ENCODE measurements around the gene GUCA2A. TPM values are rescaled to one million over a fixed set of nuclear protein-coding genes. Genes with fewer than 3 reads are reported as not detected.

GUCA2A gene
- total and polyA plus RNA-seq, 2 of the 13 experiments (the other 11 are each of a cell fraction or from before 2014, with no cell fraction given): not detected

DNA sequence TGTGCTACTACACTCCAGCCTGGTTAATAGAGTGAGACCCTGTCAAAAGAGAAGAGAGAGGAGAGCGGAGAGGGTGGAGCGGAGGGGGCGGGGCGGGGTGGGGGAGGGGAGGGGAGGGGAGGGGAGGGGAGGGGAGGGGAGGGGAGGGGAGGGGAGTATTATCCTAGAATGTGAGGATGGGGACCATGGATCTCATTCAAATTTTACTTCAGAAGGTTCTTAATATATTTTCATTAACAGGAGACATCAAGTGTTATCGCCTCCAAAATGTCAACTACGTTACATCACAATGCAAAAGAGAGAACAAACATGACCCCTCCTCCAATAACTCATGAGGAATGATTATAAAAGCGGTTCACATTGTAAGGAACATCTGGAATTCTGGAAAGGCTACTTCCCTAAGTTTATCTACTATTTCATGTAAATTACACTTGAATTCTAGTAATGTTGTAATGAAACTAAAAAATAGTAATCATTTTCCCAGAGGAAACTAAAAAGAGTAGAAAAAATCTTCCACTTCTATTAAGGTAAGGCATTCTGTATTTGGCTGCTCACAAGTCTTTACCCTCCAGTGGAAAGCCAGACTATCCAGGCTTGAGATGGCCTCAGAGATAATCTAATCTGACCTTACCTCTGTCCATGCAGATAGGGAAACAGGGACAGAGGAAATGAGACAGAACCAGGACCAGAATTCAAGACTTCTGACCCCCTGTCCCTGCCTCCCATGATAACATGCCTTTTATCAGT is 18.8 kb upstream of the GUCA2A start:
- CTCF ChIA-PET (ENCODE audit: low intra/inter-chr PET ratio, low total read pairs): no interaction called here
- Histone ChIP-seq H3K27me3 (ENCODE audit: control insufficient read depth in 1 of 2, insufficient read depth in 2 of 2, low read length in 2 of 2) (no peaks in the 10 kb centered on the region), H3K4me1 (ENCODE audit: insufficient read depth, low read length) (no peaks in the 10 kb centered on the region), H3K4me3 (replicated peaks in 1 of 3; ENCODE audit: insufficient read depth in 1 of 3, low read depth in 2 of 3, low read length in 3 of 3) (no peak overlapping the region), H3K79me2 (ENCODE audit: insufficient read depth, low read length) (no peaks in the 10 kb centered on the region), H4K20me1 (ENCODE audit: insufficient read depth, low read length) (no peaks in the 10 kb centered on the region), H3K9me3 (ENCODE audit: low read length) (no peaks in the 10 kb centered on the region), H3K9ac (ENCODE audit: insufficient read depth, low read depth, low read length) (no peak overlapping the region), H2AFZ (ENCODE audit: low read length) (no peak overlapping the region), H3K4me2 (ENCODE audit: low read depth, low read length) (no peak overlapping the region), H3K36me3 (replicated peaks in 1 of 2; ENCODE audit: control insufficient read depth in 1 of 2, insufficient read depth in 2 of 2, low read length in 2 of 2) (peaks cover 11 to 71% of the 10 kb centered on the region in 2 experiments), H3K27ac (ENCODE audit: extremely low read length, insufficient read depth, low read length) (no peak overlapping the region)
- FAIRE-seq (no peak), ATAC-seq (no peak), DNase-seq (ENCODE audit: low spot score) (no peak)
- in situ Hi-C loops (cut with HindIII; ENCODE audit: extremely low pct_ligation_motif_present, low pct_unique_long_range_greater_than_20kb): no loop called here
- no TSS peak for BruUV-seq (replicated peaks)
- TF ChIP-seq RFXAP (CRISPR knock-in tag; IDR thresholded peaks at IDR 0.05; ENCODE audit: borderline replicate concordance) (no peak), HNRNPK (IDR thresholded peaks at IDR 0.05; ENCODE audit: low read depth, low read length, poor library complexity, severe bottlenecking) (peak; percentile 89)
- WGBS (ENCODE audit: low lambda C conversion rate): 88% methylated on average over 7 of the region's 7 CpGs
- POLR2A ChIA-PET: no interaction called here
- intact Hi-C loops (cut with micrococcal nuclease; ENCODE audit: unreplicated experiment): no loop called here

DNA sequence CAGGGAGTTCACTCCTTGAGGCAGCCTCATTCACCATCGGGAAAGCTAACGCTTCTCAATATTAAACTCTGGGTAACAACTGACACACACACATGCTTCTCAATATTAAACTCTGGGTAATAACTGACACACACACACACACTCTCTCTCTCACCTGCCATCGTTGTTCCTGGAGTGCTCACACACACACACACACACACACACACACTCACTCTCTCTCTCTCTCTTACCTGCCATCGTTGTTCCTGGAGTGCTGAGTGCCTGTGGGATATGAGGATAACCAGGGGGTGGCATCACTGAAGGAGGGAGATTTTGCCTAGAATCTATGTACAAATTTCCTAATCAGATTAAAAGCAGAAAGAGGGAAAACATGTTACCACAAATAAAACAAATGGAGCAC is 17.1 kb upstream of the GUCA2A start:
- DNase-seq (ENCODE audit: low spot score) (no peak), FAIRE-seq (no peak), ATAC-seq (no peak)
- 98% methylated on average over 4 of the region's 4 CpGs for WGBS (ENCODE audit: low lambda C conversion rate)
- no peak overlapping the region for H2AFZ ChIP-seq (ENCODE audit: low read length)
- no peaks in the 10 kb centered on the region for H3K27me3 ChIP-seq (ENCODE audit: control insufficient read depth in 1 of 2, insufficient read depth in 2 of 2, low read length in 2 of 2)
- H3K27ac ChIP-seq (ENCODE audit: extremely low read length, insufficient read depth, low read length): no peak overlapping the region
- POLR2A ChIA-PET: no interaction called here
- intact Hi-C loops (cut with micrococcal nuclease; ENCODE audit: unreplicated experiment): no loop called here
- no peak overlapping the region for H3K9ac ChIP-seq (ENCODE audit: insufficient read depth, low read depth, low read length)
- H3K4me2 ChIP-seq (ENCODE audit: low read depth, low read length): no peak overlapping the region
- no TSS peak for BruUV-seq (replicated peaks)
- CTCF ChIA-PET (ENCODE audit: low intra/inter-chr PET ratio, low total read pairs): no interaction called here
- no peak overlapping the region for H3K4me3 ChIP-seq (replicated peaks in 1 of 3; ENCODE audit: insufficient read depth in 1 of 3, low read depth in 2 of 3, low read length in 3 of 3)
- no peaks in the 10 kb centered on the region for H3K4me1 ChIP-seq (ENCODE audit: insufficient read depth, low read length)
- peaks cover 10 to 57% of the 10 kb centered on the region in 2 experiments; a peak in 4 of 5 replicates for H3K36me3 ChIP-seq (replicated peaks in 1 of 2; ENCODE audit: control insufficient read depth in 1 of 2, insufficient read depth in 2 of 2, low read length in 2 of 2)
- H4K20me1 ChIP-seq (ENCODE audit: insufficient read depth, low read length): no peaks in the 10 kb centered on the region
- H3K9me3 ChIP-seq (ENCODE audit: low read length): no peaks in the 10 kb centered on the region
- in situ Hi-C loops (cut with HindIII; ENCODE audit: extremely low pct_ligation_motif_present, low pct_unique_long_range_greater_than_20kb): no loop called here
- H3K79me2 ChIP-seq (ENCODE audit: insufficient read depth, low read length): no peaks in the 10 kb centered on the region
- no peak for TF ChIP-seq RXRA (CRISPR knock-in tag; IDR thresholded peaks at IDR 0.05)
- TF ChIP-seq BRD4 (CRISPR knock-in tag; IDR thresholded peaks at IDR 0.05): no peak
- no peak for TF ChIP-seq KAT7 (CRISPR knock-in tag; IDR thresholded peaks at IDR 0.05; ENCODE audit: borderline replicate concordance)
- no peak for TF ChIP-seq NFKBIZ (CRISPR knock-in tag; IDR thresholded peaks at IDR 0.05)
- TF ChIP-seq, protein P1, sequence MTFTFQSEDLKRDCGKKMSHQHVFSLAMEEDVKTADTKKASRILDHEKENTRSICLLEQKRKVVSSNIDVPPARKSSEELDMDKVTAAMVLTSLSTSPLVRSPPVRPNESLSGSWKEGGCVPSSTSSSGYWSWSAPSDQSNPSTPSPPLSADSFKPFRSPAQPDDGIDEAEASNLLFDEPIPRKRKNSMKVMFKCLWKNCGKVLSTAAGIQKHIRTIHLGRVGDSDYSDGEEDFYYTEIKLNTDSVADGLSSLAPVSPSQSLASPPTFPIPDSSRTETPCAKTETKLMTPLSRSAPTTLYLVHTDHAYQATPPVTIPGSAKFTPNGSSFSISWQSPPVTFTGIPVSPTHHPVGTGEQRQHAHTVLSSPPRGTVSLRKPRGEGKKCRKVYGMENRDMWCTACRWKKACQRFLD (CRISPR knock-in tag; IDR thresholded peaks at IDR 0.05; ENCODE audit: borderline replicate concordance): no peak
- no peak for TF ChIP-seq NPAS2 (CRISPR knock-in tag; IDR thresholded peaks at IDR 0.05; ENCODE audit: borderline replicate concordance)
- TF ChIP-seq HOXA7 (CRISPR knock-in tag; IDR thresholded peaks at IDR 0.05): no peak
- TF ChIP-seq, protein P2, sequence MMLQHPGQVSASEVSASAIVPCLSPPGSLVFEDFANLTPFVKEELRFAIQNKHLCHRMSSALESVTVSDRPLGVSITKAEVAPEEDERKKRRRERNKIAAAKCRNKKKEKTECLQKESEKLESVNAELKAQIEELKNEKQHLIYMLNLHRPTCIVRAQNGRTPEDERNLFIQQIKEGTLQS (CRISPR knock-in tag; IDR thresholded peaks at IDR 0.05): no peak
- TF ChIP-seq ZBTB42 (CRISPR knock-in tag; IDR thresholded peaks at IDR 0.05): no peak
- TF ChIP-seq ZNF431 (CRISPR knock-in tag; IDR thresholded peaks at IDR 0.05; ENCODE audit: borderline replicate concordance, low read depth): no peak
- TF ChIP-seq SIN3A (IDR thresholded peaks at IDR 0.05; ENCODE audit: borderline replicate concordance, low read depth, low read length): no peak
- TF ChIP-seq TARDBP (CRISPR knock-in tag; IDR thresholded peaks at IDR 0.05): no peak
- TF ChIP-seq, protein P3, sequence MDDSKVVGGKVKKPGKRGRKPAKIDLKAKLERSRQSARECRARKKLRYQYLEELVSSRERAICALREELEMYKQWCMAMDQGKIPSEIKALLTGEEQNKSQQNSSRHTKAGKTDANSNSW (CRISPR knock-in tag; IDR thresholded peaks at IDR 0.05; ENCODE audit: borderline replicate concordance): no peak
- TF ChIP-seq FOXP1 (IDR thresholded peaks at IDR 0.05): no peak
- no peak for TF ChIP-seq FOXP1 (CRISPR knock-in tag; IDR thresholded peaks at IDR 0.05)
- TF ChIP-seq ADNP (CRISPR knock-in tag; IDR thresholded peaks at IDR 0.05): no peak
- no peak for TF ChIP-seq ZNF790 (CRISPR knock-in tag; IDR thresholded peaks at IDR 0.05; ENCODE audit: borderline replicate concordance)
- no peak for TF ChIP-seq DMAP1 (CRISPR knock-in tag; IDR thresholded peaks at IDR 0.05)

Measured in HepG2 (cell line).